ENCODE measurements around the gene AGO3. TPM values are rescaled to one million over a fixed set of nuclear protein-coding genes. Genes with fewer than 3 reads are reported as not detected.
"Not testable (repeated sequence)": the region's sequence is repeated elsewhere in the genome, so short reads cannot be mapped to it uniquely, and the experiment has no call there.

The AGO3 gene
- total RNA-seq, 2 donors from 2014 or later = 27.6 to 45.5 TPM

GRCh38 chr1:35968396-35968795, 37.5 kb downstream of the AGO3 start:
- intact Hi-C loops (cut with DNase I) = no loop called here
- no peak for DNase-seq (ENCODE audit: low spot score)

- DNase-seq (ENCODE audit: low spot score) = no peak
- intact Hi-C loops (cut with DNase I) = loop anchor here in 1 of 2 donors (10.0 kb wide), 1 partner anchor 87 kb away; the partner anchor contains the start of gene AGO1
Measured at GRCh38 chr1:35971601-35972000, 40.7 kb downstream of the AGO3 start.

- intact Hi-C loops (cut with DNase I) = loop anchor here in 1 of 2 donors (10.0 kb wide), 1 partner anchor 88 kb away; the partner anchor contains the start of gene AGO1
- not testable (repeated sequence) for DNase-seq (ENCODE audit: low spot score)
Measured at GRCh38 chr1:35972631-35973030, 41.7 kb downstream of the AGO3 start.

- intact Hi-C loops (cut with DNase I) = no loop called here
- DNase-seq (ENCODE audit: low spot score) = no peak
Measured at GRCh38 chr1:35980090-35980489, 49.2 kb downstream of the AGO3 start.

GRCh38 chr1:35988237-35988636, 57.3 kb downstream of the AGO3 start:
- DNase-seq (ENCODE audit: low spot score) = no peak
- intact Hi-C loops (cut with DNase I) = no loop called here

- intact Hi-C loops (cut with DNase I) = no loop called here
- DNase-seq (ENCODE audit: low spot score) = no peak
Measured at GRCh38 chr1:36006941-36007500, 76.1 kb downstream of the AGO3 start.

- intact Hi-C loops (cut with DNase I) = no loop called here
- DNase-seq (ENCODE audit: low spot score) = no peak
Measured at GRCh38 chr1:36007741-36008140, 76.8 kb downstream of the AGO3 start.

- intact Hi-C loops (cut with DNase I) = no loop called here
- no peak for DNase-seq (ENCODE audit: low spot score)
Measured at GRCh38 chr1:36008546-36009197, 77.8 kb downstream of the AGO3 start.

GRCh38 chr1:36014722-36015220, 83.9 kb downstream of the AGO3 start:
- DNase-seq (ENCODE audit: low spot score) = no peak
- intact Hi-C loops (cut with DNase I) = no loop called here

- intact Hi-C loops (cut with DNase I) = no loop called here
- DNase-seq (ENCODE audit: low spot score) = no peak
Measured at GRCh38 chr1:36016686-36017085, 85.8 kb downstream of the AGO3 start.

- DNase-seq (ENCODE audit: low spot score) = no peak
- intact Hi-C loops (cut with DNase I) = loop anchor here in 1 of 2 donors (5.0 kb wide), 1 partner anchor 66 kb away; no protein-coding TSS in a partner anchor
Measured at GRCh38 chr1:36023098-36023769, 92.3 kb downstream of the AGO3 start.

- not testable (repeated sequence) for DNase-seq (ENCODE audit: low spot score)
- intact Hi-C loops (cut with DNase I) = loop anchor here in 1 of 2 donors (5.0 kb wide), 1 partner anchor 67 kb away; no protein-coding TSS in a partner anchor
Measured at GRCh38 chr1:36024024-36024423, 93.1 kb downstream of the AGO3 start.

GRCh38 chr1:36024847-36025246, 93.9 kb downstream of the AGO3 start:
- DNase-seq (ENCODE audit: low spot score) = no peak
- intact Hi-C loops (cut with DNase I) = loop anchor here in 1 of 2 donors (5.0 kb wide), 1 partner anchor 68 kb away; no protein-coding TSS in a partner anchor

- DNase-seq (ENCODE audit: low spot score) = no peak
- intact Hi-C loops (cut with DNase I) = no loop called here
Measured at GRCh38 chr1:36027766-36028165, 96.9 kb downstream of the AGO3 start.

GRCh38 chr1:36031441-36031840, 100.5 kb downstream of the AGO3 start:
- intact Hi-C loops (cut with DNase I) = no loop called here
- no peak for DNase-seq (ENCODE audit: low spot score)

- intact Hi-C loops (cut with DNase I) = no loop called here
- DNase-seq (ENCODE audit: low spot score) = no peak
Measured at GRCh38 chr1:36034692-36035091, 103.8 kb downstream of the AGO3 start.

GRCh38 chr1:36035154-36035553, 104.2 kb downstream of the AGO3 start:
- no peak for DNase-seq (ENCODE audit: low spot score)
- intact Hi-C loops (cut with DNase I) = no loop called here

- no peak for DNase-seq (ENCODE audit: low spot score)
- intact Hi-C loops (cut with DNase I) = no loop called here
Measured at GRCh38 chr1:36040238-36040637, 109.3 kb downstream of the AGO3 start.

- no peak for DNase-seq (ENCODE audit: low spot score)
- intact Hi-C loops (cut with DNase I) = no loop called here
Measured at GRCh38 chr1:36051821-36052220, 120.9 kb downstream of the AGO3 start.

GRCh38 chr1:36053978-36054377, 123.1 kb downstream of the AGO3 start:
- DNase-seq (ENCODE audit: low spot score) = no peak
- intact Hi-C loops (cut with DNase I) = no loop called here
